Endothelial cell of umbilical vein (primary cell): ENCODE results near the gene TMEM81. TPM values are rescaled to one million over a fixed set of nuclear protein-coding genes. Genes with fewer than 3 reads are reported as not detected.

Experiments
- BruUV-seq: library from RNA; stranded (reverse); fragments of 400-500 nt; replicated peaks from 2 replicates; lab custom pipeline; 2021; lab: Mats Ljungman, UMichigan
- CTCF ChIA-PET: fragments of 300-600, 350-600 bp; sonication (Branson Sonifier 250); formaldehyde crosslinking; loops from one replicate; lab custom pipeline; 2021; ENCODE audit warnings: antibody characterized with exemption, inconsistent platforms; lab: Charles Lee
- POLR2A ChIA-PET: fragments of 300-600, 350-600 bp; sonication (Branson Sonifier 250); formaldehyde crosslinking; loops from one replicate; lab custom pipeline; 2021; ENCODE audit warnings: antibody characterized with exemption, inconsistent platforms; lab: Charles Lee
- DNase-seq: peaks from one replicate; pipeline ENCODE4 v3.0.0-alpha.2; 2011; ENCODE audit warnings: low read depth, low spot score
- FAIRE-seq: peaks from 2 replicates; lab custom pipeline; 2011; peaks lifted over from hg19 to GRCh38; lab: Jason Lieb, UNC
- H2AFZ ChIP-seq: 2 replicates; pipeline ENCODE4 v1.6.0; 2012; ENCODE audit warnings: low read depth, low read length, control low read depth, inconsistent platforms
- H3K27ac ChIP-seq: 2 replicates; pipeline ENCODE4 v1.5.1; 2011; ENCODE audit warnings: low read depth, mild to moderate bottlenecking, control low read depth, low read length, moderate library complexity; ENCODE audit not compliant: insufficient read depth
- H3K27me3 ChIP-seq, 2 experiments: 2 replicates each; pipeline versions ENCODE4 v1.6.0 to v1.6.1; 2011; ENCODE audit warnings: low read length in 2 of 2, mixed read lengths in 1 of 2; ENCODE audit not compliant: control insufficient read depth in 2 of 2, insufficient read depth in 2 of 2
- H3K36me3 ChIP-seq, 2 experiments: 2 replicates in 1 of 2; 3 replicates in 1 of 2; pipeline ENCODE4 v1.5.1; 2011; ENCODE audit warnings: low read length in 2 of 2, mild to moderate bottlenecking in 1 of 2, moderate library complexity in 1 of 2; ENCODE audit not compliant: control insufficient read depth in 2 of 2, insufficient read depth in 2 of 2; ENCODE audit errors: extremely low read depth in 1 of 2
- H3K4me1 ChIP-seq: 3 replicates; pipeline ENCODE4 v1.5.1; 2011; ENCODE audit warnings: mild to moderate bottlenecking, low read length; ENCODE audit not compliant: control insufficient read depth, insufficient read depth; ENCODE audit errors: extremely low read depth
- H3K4me2 ChIP-seq: 2 replicates; pipeline ENCODE4 v1.6.1; 2011; ENCODE audit warnings: low read length, control low read depth, mixed read lengths; ENCODE audit not compliant: insufficient read depth
- H3K4me3 ChIP-seq, 3 experiments: fragments of 200-600 bp in 1 of 3; sonication (generic), shearing (Covaris generic) in 1 of 3; replicated peaks in 1 of 3; 2 replicates each; pipeline ENCODE4 v1.5.1; 2011 to 2016; ENCODE audit warnings: control low read depth in 3 of 3, low read length in 3 of 3, mild to moderate bottlenecking in 2 of 3, inconsistent platforms in 1 of 3, low read depth in 1 of 3, moderate library complexity in 1 of 3; ENCODE audit not compliant: insufficient read depth in 1 of 3
- H3K79me2 ChIP-seq: 2 replicates; pipeline ENCODE4 v1.6.0; 2012; ENCODE audit warnings: low read length, inconsistent platforms; ENCODE audit not compliant: control insufficient read depth, insufficient read depth
- H3K9ac ChIP-seq: replicated peaks from 2 replicates; pipeline ENCODE3; 2011; ENCODE audit warnings: low read length, control low read depth; ENCODE audit not compliant: insufficient read depth; ENCODE audit errors: extremely low read depth
- H3K9me1 ChIP-seq: replicated peaks from 3 replicates; pipeline ENCODE4 v1.6.0; 2011; ENCODE audit warnings: mild to moderate bottlenecking, low read length; ENCODE audit not compliant: control insufficient read depth, insufficient read depth; ENCODE audit errors: extremely low read depth
- H3K9me3 ChIP-seq: replicated peaks from 2 replicates; pipeline ENCODE4 v1.5.1; 2012; ENCODE audit warnings: low read length, inconsistent platforms; ENCODE audit not compliant: control insufficient read depth, insufficient read depth
- H4K20me1 ChIP-seq: replicated peaks from 2 replicates; pipeline ENCODE3; 2011; ENCODE audit warnings: mild to moderate bottlenecking, low read length; ENCODE audit not compliant: control insufficient read depth, insufficient read depth; ENCODE audit errors: extremely low read depth
- EZH2 ChIP-seq: IDR thresholded peaks from 2 replicates; pipeline ENCODE4 v1.6.1; 2012; ENCODE audit warnings: borderline replicate concordance, low read depth, mild to moderate bottlenecking, moderate library complexity, low read length, inconsistent platforms; ENCODE audit not compliant: severe bottlenecking
- FOS ChIP-seq: IDR thresholded peaks from 2 replicates; pipeline ENCODE4 v1.6.1; 2011; ENCODE audit warnings: mild to moderate bottlenecking, low read length, moderate library complexity, borderline replicate concordance; ENCODE audit not compliant: insufficient read depth
- GATA2 ChIP-seq: IDR thresholded peaks from 2 replicates; pipeline ENCODE4 v1.7.0; 2011; ENCODE audit warnings: low read depth, mild to moderate bottlenecking, moderate library complexity, mixed read lengths, low read length; ENCODE audit not compliant: insufficient read length, insufficient read depth
- JUN ChIP-seq: IDR thresholded peaks from 2 replicates; pipeline ENCODE4 v1.6.1; 2011; ENCODE audit warnings: borderline replicate concordance, low read depth; ENCODE audit not compliant: insufficient read length, insufficient read depth
- MYC ChIP-seq: IDR thresholded peaks from one replicate; pipeline ENCODE4 v1.6.1; 2011; ENCODE audit warnings: mild to moderate bottlenecking, low read depth, low read length
- POLR2A ChIP-seq: IDR thresholded peaks from 2 replicates; pipeline ENCODE4 v1.6.1; 2012; ENCODE audit warnings: low read depth, mild to moderate bottlenecking, control low read depth, low read length
- POLR2AphosphoS5 ChIP-seq: IDR thresholded peaks from 2 replicates; pipeline ENCODE4 v1.6.1; 2012; ENCODE audit warnings: low read depth, mild to moderate bottlenecking, control low read depth, low read length, moderate library complexity; ENCODE audit not compliant: insufficient read depth
- dilution Hi-C: fragments of 300-500 bp; cut with MboI; formaldehyde crosslinking; loops from one replicate; pipeline ENCODE4 v1.15.0; 2019; ENCODE audit warnings: low sequenced_read_pairs; ENCODE audit not compliant: extremely low pct_ligation_motif_present
- intact Hi-C: fragments of 100-400 bp; cut with micrococcal nuclease; formaldehyde crosslinking; loops from one replicate; pipeline ENCODE4 v1.10.0; 2022
- polyA plus RNA-seq, 4 experiments: library from polyadenylated mRNA; depleted of rRNA in 3 of 4; stranded (reverse) in 3 of 4; unstranded in 1 of 4; fragments of >200 nt; gene quantifications; 2 replicates each; pipeline versions ENCODE4 v1.2.1 to v1.2.3, GENCODE V29; 2011 to 2012; ENCODE audit warnings: missing spikeins in 1 of 4
- total RNA-seq: library from RNA; stranded (reverse); gene quantifications from 2 replicates; pipeline ENCODE4 v1.2.3, GENCODE V29; 2021
- TF ChIP-seq, protein P1 (sequence below): IDR thresholded peaks from 2 replicates; pipeline ENCODE4 v1.6.1; 2011; ENCODE audit not compliant: insufficient read depth, insufficient read length
- TF ChIP-seq, protein P2 (sequence below), 2 donors: IDR thresholded peaks; 1 replicate in 1 of 2; 2 replicates in 1 of 2; pipeline ENCODE4 v1.5.1; 2011; ENCODE audit warnings: low read length in 2 of 2, mild to moderate bottlenecking in 2 of 2, moderate library complexity in 2 of 2, control low read depth in 1 of 2, inconsistent platforms in 1 of 2, low read depth in 1 of 2; ENCODE audit not compliant: insufficient read depth in 1 of 2; ENCODE audit errors: extremely low read depth in 1 of 2

Gene TMEM81
- total and polyA plus RNA-seq, 2 donors (not counting 3 experiments of a cell fraction or from before 2014, with no cell fraction given), result 1.5 to 2.9 TPM

DNA sequence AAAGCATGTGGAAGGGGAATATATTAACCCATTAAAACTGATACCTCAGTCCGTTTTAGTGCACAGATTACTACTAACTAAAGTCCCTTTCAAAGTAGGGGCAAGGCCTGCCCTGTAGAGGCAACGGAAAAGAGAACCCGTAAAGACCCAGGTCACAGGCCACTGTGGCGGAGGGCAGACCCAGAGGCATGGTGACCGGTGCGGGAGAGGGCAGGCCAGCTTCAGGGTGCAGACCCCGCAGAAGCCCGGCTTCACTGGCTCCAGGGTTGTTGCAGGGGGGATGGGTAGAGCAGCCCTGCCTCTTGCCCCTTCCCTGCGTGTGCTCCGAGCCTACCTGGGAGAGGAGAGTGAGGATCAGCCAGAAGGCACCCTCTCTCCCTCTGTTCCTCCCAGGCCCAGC is 23.5 kb downstream of the TMEM81 start:
- no peaks in the 10 kb centered on the region for H3K9me1 ChIP-seq
- POLR2A ChIA-PET, result no interaction called here
- H3K4me1 ChIP-seq, result no peaks in the 10 kb centered on the region
- BruUV-seq, result no TSS peak
- H3K79me2 ChIP-seq, result no peaks in the 10 kb centered on the region
- intact Hi-C loops, result loop anchor here (1.0 to 2.0 kb wide), 3 partner anchors 71 to 196 kb away; no protein-coding TSS in a partner anchor
- H3K27me3 ChIP-seq, result peaks cover 0 to 2% of the 10 kb centered on the region in 2 experiments
- dilution Hi-C loops, result no loop called here
- H3K4me2 ChIP-seq, result no peak overlapping the region
- no peak overlapping the region for H3K9ac ChIP-seq
- TF ChIP-seq POLR2A (no peak), GATA2 (no peak), FOS (no peak), MYC (no peak), EZH2 (no peak), POLR2AphosphoS5 (no peak), JUN (no peak)
- TF ChIP-seq, protein P1, sequence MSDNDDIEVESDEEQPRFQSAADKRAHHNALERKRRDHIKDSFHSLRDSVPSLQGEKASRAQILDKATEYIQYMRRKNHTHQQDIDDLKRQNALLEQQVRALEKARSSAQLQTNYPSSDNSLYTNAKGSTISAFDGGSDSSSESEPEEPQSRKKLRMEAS, result no peak
- TF ChIP-seq, protein P2, sequence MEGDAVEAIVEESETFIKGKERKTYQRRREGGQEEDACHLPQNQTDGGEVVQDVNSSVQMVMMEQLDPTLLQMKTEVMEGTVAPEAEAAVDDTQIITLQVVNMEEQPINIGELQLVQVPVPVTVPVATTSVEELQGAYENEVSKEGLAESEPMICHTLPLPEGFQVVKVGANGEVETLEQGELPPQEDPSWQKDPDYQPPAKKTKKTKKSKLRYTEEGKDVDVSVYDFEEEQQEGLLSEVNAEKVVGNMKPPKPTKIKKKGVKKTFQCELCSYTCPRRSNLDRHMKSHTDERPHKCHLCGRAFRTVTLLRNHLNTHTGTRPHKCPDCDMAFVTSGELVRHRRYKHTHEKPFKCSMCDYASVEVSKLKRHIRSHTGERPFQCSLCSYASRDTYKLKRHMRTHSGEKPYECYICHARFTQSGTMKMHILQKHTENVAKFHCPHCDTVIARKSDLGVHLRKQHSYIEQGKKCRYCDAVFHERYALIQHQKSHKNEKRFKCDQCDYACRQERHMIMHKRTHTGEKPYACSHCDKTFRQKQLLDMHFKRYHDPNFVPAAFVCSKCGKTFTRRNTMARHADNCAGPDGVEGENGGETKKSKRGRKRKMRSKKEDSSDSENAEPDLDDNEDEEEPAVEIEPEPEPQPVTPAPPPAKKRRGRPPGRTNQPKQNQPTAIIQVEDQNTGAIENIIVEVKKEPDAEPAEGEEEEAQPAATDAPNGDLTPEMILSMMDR (IDR thresholded peaks at IDR 0.05; ENCODE audit: extremely low read depth in 1 of 2, insufficient read depth in 1 of 2, low read depth in 1 of 2, low read length in 2 of 2), result no peak
- no peak overlapping the region for H3K4me3 ChIP-seq
- H3K27ac ChIP-seq, result no peak overlapping the region
- H3K9me3 ChIP-seq, result no peaks in the 10 kb centered on the region
- H3K36me3 ChIP-seq, result no peaks in the 10 kb centered on the region
- CTCF ChIA-PET, result interaction anchor here (1.2 to 4.0 kb wide), 25 partner anchors 9 to 427 kb away, joined by 3 to 304 read pairs (median 21); no protein-coding TSS in a partner anchor
- no peak overlapping the region for H2AFZ ChIP-seq
- DNase-seq (no peak), FAIRE-seq (no peak)
- no peaks in the 10 kb centered on the region for H4K20me1 ChIP-seq
